Fibroblast of mammary gland (primary cell): ENCODE data around the gene DNAJC30.
A peak's percentile ranks its signal among the peaks of the same experiment; 100 is the strongest.
"Not testable (repeated sequence)": the region's sequence is repeated elsewhere in the genome, so short reads cannot be mapped to it uniquely, and the experiment has no call there.

ENCODE experiments used
- DNase-seq: peaks from one replicate; pipeline ENCODE4 v3.0.0-alpha.2; 2010; ENCODE audit warnings: low read depth
- H3K4me3 ChIP-seq: 2 replicates; pipeline ENCODE4 v1.5.1; 2011; ENCODE audit warnings: low read depth, mild to moderate bottlenecking, low read length, moderate library complexity; ENCODE audit not compliant: control insufficient read depth
- TF ChIP-seq, protein P1 (sequence below): conservative IDR thresholded peaks from 2 replicates; pipeline ENCODE4 v1.5.1; 2011; ENCODE audit warnings: low read depth, low read length, inconsistent platforms; ENCODE audit not compliant: control insufficient read depth, insufficient read depth

The DNAJC30 gene

DNA sequence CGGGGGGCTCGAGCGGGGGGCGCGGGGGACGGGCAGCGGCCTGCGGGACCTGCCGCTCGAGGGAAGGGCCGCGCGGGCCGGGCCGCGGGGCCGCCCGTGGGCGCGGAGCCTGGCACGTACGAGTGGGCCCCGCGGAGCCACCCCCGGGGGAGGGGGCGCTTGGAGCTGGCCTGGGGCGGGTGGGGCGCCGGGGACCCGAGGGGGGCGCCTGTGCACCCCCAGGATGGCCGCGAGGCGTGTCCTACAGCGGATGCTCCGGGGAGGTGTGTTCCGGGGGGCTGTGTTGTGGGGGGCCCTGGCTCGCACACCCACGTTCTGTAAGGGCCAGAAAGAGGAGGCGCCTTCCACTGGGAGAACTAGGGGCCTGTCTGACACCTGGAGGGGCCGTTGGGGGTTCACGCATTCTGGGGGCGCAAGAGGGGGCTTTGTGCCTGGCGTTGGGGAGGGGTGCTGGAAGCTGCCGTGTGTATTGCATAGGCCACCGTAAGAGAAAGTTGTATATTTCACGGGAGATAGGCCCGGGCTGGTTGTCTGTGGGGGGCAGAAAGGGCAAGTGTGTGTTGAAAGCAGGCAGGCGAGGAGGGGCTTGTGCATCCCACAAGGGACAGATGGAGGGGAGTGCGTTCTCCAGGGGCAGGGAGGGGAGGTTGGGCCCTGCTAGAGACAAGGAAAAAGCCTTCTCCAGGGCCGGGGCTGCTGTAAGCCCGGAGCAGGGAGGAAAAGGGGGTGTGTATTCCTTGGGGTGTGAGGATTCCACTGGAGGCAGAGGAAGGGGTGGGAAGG lies 15.0 kb downstream of the DNAJC30 start:
- TF ChIP-seq, protein P1, sequence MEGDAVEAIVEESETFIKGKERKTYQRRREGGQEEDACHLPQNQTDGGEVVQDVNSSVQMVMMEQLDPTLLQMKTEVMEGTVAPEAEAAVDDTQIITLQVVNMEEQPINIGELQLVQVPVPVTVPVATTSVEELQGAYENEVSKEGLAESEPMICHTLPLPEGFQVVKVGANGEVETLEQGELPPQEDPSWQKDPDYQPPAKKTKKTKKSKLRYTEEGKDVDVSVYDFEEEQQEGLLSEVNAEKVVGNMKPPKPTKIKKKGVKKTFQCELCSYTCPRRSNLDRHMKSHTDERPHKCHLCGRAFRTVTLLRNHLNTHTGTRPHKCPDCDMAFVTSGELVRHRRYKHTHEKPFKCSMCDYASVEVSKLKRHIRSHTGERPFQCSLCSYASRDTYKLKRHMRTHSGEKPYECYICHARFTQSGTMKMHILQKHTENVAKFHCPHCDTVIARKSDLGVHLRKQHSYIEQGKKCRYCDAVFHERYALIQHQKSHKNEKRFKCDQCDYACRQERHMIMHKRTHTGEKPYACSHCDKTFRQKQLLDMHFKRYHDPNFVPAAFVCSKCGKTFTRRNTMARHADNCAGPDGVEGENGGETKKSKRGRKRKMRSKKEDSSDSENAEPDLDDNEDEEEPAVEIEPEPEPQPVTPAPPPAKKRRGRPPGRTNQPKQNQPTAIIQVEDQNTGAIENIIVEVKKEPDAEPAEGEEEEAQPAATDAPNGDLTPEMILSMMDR: no peak
- H3K4me3 ChIP-seq: peak overlapping the region; percentile 52
- no peak for DNase-seq

GRCh38 chr7:73667344-73668102 lies 15.7 kb downstream of the DNAJC30 start, which contains the start of gene VPS37D:
VPS37D (plus strand) TSS chr7:73667831; CDS start chr7:73667959, 128 bp downstream.
- peak within 1 kb of the TSS; percentile 52 for H3K4me3 ChIP-seq
- TF ChIP-seq, protein P1: no peak
- peak; percentile 74 for DNase-seq

DNA sequence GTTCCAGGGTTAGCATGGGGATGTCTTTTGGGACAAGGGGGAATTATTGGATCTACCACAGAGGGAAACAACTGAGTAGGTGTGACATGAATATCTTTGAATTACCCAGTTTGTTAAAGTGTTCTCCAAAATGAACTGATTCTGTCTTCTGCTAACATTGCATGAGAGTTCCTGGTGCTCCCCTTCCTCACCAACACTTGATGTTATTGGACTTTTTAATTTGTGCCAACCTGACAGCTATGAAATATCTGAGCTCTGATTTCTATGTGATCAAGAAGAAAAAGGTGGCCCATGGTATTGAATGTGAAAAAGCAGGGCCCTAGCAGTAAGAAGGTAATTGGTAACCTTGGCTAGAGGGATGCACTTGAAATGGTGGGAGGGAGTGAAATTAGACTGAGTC lies 20.2 kb downstream of the DNAJC30 start:
- TF ChIP-seq, protein P1: no peak
- DNase-seq: no peak
- no peak overlapping the region for H3K4me3 ChIP-seq

GRCh38 chr7:73660594-73660993 lies 22.7 kb downstream of the DNAJC30 start:
- not testable (repeated sequence) for H3K4me3 ChIP-seq, DNase-seq

DNA sequence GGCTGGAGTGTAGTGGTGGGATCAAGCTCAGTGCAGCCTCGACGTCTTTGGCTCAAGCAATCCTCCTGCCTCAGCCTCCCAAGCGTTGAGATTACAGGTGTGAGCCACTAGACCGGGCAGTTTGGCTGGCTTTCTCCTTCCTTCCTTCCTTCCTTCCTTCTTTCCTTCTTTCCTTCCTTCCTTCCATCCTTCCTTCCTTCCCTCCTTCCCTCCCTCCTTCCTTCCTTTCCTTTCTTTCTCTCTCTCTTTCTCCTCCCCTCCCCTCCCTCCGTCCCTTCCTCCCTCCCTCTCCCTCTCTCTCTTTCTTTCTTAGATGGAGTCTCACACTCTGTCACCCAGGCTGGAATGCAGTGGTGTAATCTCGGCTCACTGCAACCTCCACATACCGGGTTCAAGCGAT lies 23.3 kb downstream of the DNAJC30 start:
- DNase-seq: no peak
- TF ChIP-seq, protein P1: no peak
- no peak overlapping the region for H3K4me3 ChIP-seq

- DNase-seq, H3K4me3 ChIP-seq: not testable (repeated sequence)
Measured at GRCh38 chr7:73655309-73655708, 27.9 kb downstream of the DNAJC30 start.

GRCh38 chr7:73652541-73652949 lies 30.7 kb downstream of the DNAJC30 start:
- TF ChIP-seq, protein P1: no peak
- no peak for DNase-seq
- H3K4me3 ChIP-seq: no peak overlapping the region
